Spleen (tissue), 11 donors: ENCODE measurements around the gene QRFP. TPM values are rescaled to one million over a fixed set of nuclear protein-coding genes. Genes with fewer than 3 reads are reported as not detected.

ENCODE experiments used
- DNase-seq: peaks from one replicate; pipeline ENCODE4 v3.0.0-alpha.2; 2020
- H3K27ac ChIP-seq, 8 donors: fragments of 200-600 bp; sonication (generic) in 7 of 8; 1 replicate in 4 of 8; 2 replicates in 4 of 8; pipeline versions ENCODE4 v1.5.0 to v1.8.0; 2016 to 2021; ENCODE audit warnings: inconsistent platforms in 4 of 8, mild to moderate bottlenecking in 4 of 8, moderate library complexity in 1 of 8
- H3K27me3 ChIP-seq, 7 donors: fragments of 200-600 bp; sonication (generic) in 6 of 7; replicated peaks in 1 of 7; 1 replicate in 4 of 7; 2 replicates in 3 of 7; pipeline versions ENCODE4 v1.5.0 to v1.8.0; 2016 to 2021; ENCODE audit warnings: inconsistent platforms in 3 of 7, mild to moderate bottlenecking in 1 of 7
- H3K36me3 ChIP-seq, 6 donors: fragments of 200-600 bp; sonication (generic) in 5 of 6; 1 replicate in 4 of 6; 2 replicates in 2 of 6; pipeline versions ENCODE4 v1.5.0 to v1.8.0; 2016 to 2021; ENCODE audit warnings: inconsistent platforms in 2 of 6
- H3K4me1 ChIP-seq, 6 donors: fragments of 200-600 bp; sonication (generic) in 5 of 6; 1 replicate in 3 of 6; 2 replicates in 3 of 6; pipeline versions ENCODE4 v1.5.0 to v1.8.0; 2016 to 2021; ENCODE audit warnings: inconsistent platforms in 3 of 6
- H3K4me3 ChIP-seq, 8 donors: fragments of 200-600 bp; sonication (generic) in 7 of 8; 1 replicate in 4 of 8; 2 replicates in 4 of 8; pipeline versions ENCODE4 v1.5.0 to v1.8.0; 2016 to 2021; ENCODE audit warnings: inconsistent platforms in 4 of 8, mild to moderate bottlenecking in 4 of 8, moderate library complexity in 2 of 8
- H3K9me3 ChIP-seq, 8 donors: fragments of 200-600 bp; sonication (generic) in 7 of 8; 1 replicate in 4 of 8; 2 replicates in 4 of 8; pipeline versions ENCODE4 v1.5.0 to v1.8.0; 2016 to 2021; ENCODE audit warnings: inconsistent platforms in 4 of 8
- POLR2A ChIP-seq, 3 donors: fragments of 450-650 bp; IDR thresholded peaks; one replicate each; pipeline ENCODE4 v1.5.1; 2017; ENCODE audit warnings: antibody characterized with exemption in 3 of 3, mild to moderate bottlenecking in 1 of 3
- POLR2AphosphoS5 ChIP-seq, 3 donors: sonication (generic); formaldehyde crosslinking; IDR thresholded peaks; one replicate each; pipeline ENCODE4 v1.5.1; 2017; ENCODE audit warnings: antibody characterized with exemption in 3 of 3
- whole genome bisulfite sequencing, 5 donors: extraction: QIAGEN DNeasy Blood & Tissue Kit in 3 of 5; methylation state at CpG; one replicate each; pipeline versions ENCODE4 v1.1.5 to v1.1.7; 2013 to 2018; 5-methylcytosine and 5-hydroxymethylcytosine counted together
- intact Hi-C: fragments of 100-400 bp; cut with DNase I; formaldehyde crosslinking; loops from one replicate; pipeline ENCODE4 v1.15.0; 2023; ENCODE audit warnings: low total_unique reads
- polyA plus RNA-seq, 3 donors: library from polyadenylated mRNA; stranded (reverse); fragments of 200-250 nt; gene quantifications; one replicate each; pipeline ENCODE4 v1.2.1, GENCODE V29; 2013
- total RNA-seq, 7 donors: library from RNA; depleted of rRNA in 3 of 7; stranded (reverse); fragments of >200 nt in 3 of 7; fragmentation: NEBNext Ultra II Directional in 4 of 7; extraction: Animal tissue kit (Norgen Biotek cat#: 25700) in 4 of 7; gene quantifications; one replicate each; pipeline versions ENCODE4 v1.1.0 to v1.2.1, GENCODE V29; 2016 to 2021
- TF ChIP-seq, protein P1 (sequence below), 11 experiments: fragments of 200-600 bp in 7 of 11; fragments of 450-650 bp in 4 of 11; sonication (generic) in 4 of 11; IDR thresholded peaks in 8 of 11; conservative IDR thresholded peaks in 3 of 11; 1 replicate in 7 of 11; 2 replicates in 4 of 11; pipeline versions ENCODE4 v1.4.0 to v1.8.0; 2016 to 2021; ENCODE audit warnings: antibody characterized with exemption in 11 of 11, inconsistent platforms in 4 of 11, mild to moderate bottlenecking in 1 of 11
- donor health status: healthy with polysubstance abuse.
- donor health status: DM: no; HTN: no; CAD: no; lungs with moderate emphysema.
- donor health status: DM: no; HTN: no; CAD: no.
- donor health status: Bipolar disorder and iron deficiency.
- donor health status: healthy.
- donor health status: DM: no; HTN: no; CAD: no.
- donor health status: DM: yes; HTN: yes; CAD: no.

Gene QRFP
- total and polyA plus RNA-seq, 10 donors, result 0.13 to 0.16 TPM; not detected in 8

DNA sequence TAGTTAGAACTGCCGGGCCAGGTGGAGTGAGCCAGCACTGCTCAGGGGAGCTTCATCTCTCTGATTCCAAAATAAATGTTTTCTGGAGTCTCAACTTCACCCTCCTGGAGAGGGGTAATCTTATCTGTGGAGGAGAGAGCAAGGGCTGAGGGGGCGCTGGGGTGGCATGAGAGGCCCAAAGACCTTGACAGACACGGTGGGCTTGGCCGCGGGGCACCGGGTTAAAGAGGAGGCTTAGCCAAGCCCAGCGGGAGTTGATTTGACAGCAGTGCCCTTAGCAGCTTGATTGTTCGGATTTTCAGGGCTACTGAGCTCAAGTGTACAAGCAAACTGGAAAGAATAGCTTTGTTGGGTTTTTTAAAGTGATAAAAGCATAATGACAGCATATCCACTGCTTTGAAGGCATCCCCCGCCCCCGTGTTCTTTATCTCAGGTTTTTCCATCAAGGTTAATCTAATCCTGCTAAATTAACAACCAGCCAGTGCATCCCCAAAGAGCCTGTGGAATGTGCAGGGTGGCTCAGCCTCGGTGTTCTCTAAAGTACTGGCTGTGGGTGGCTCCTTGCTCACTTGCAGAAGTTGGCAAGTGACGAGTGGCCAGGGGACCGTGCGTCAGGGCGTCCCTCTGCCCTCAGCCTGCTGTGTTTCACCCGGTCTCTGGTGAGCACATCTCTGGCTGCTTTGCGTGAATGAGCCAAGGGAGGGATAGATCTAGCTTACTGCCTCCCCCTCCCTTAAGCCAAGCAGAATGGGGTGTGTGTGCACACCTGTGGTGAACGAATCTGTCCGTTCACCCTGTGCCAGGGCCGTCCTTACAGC lies 5.5 kb downstream of the QRFP start:
- peaks cover 0 to 75% (median 38%) of the 10 kb centered on the region in 6 donors for H3K36me3 ChIP-seq
- H3K27ac ChIP-seq, result no peak overlapping the region
- H3K4me3 ChIP-seq, result no peak overlapping the region
- H3K4me1 ChIP-seq, result peaks cover 0 to 21% (median 10%) of the 10 kb centered on the region in 6 donors
- no peaks in the 10 kb centered on the region for H3K9me3 ChIP-seq
- TF ChIP-seq POLR2AphosphoS5 (IDR thresholded peaks at IDR 0.05), result peak in 1 of 3 donors; percentile 28
- TF ChIP-seq POLR2A (IDR thresholded peaks at IDR 0.05), result no peak
- TF ChIP-seq, protein P1, sequence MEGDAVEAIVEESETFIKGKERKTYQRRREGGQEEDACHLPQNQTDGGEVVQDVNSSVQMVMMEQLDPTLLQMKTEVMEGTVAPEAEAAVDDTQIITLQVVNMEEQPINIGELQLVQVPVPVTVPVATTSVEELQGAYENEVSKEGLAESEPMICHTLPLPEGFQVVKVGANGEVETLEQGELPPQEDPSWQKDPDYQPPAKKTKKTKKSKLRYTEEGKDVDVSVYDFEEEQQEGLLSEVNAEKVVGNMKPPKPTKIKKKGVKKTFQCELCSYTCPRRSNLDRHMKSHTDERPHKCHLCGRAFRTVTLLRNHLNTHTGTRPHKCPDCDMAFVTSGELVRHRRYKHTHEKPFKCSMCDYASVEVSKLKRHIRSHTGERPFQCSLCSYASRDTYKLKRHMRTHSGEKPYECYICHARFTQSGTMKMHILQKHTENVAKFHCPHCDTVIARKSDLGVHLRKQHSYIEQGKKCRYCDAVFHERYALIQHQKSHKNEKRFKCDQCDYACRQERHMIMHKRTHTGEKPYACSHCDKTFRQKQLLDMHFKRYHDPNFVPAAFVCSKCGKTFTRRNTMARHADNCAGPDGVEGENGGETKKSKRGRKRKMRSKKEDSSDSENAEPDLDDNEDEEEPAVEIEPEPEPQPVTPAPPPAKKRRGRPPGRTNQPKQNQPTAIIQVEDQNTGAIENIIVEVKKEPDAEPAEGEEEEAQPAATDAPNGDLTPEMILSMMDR (IDR thresholded peaks at IDR 0.05 in 8 of 11, conservative IDR thresholded peaks at IDR 0.05 in 3 of 11), result no peak
- intact Hi-C loops, result no loop called here
- WGBS, 5 donors, result 87 to 91% (median 90%) methylated on average over 13 to 20 of the region's 20 CpGs
- no peaks in the 10 kb centered on the region for H3K27me3 ChIP-seq
- peak; percentile 63 for DNase-seq

DNA sequence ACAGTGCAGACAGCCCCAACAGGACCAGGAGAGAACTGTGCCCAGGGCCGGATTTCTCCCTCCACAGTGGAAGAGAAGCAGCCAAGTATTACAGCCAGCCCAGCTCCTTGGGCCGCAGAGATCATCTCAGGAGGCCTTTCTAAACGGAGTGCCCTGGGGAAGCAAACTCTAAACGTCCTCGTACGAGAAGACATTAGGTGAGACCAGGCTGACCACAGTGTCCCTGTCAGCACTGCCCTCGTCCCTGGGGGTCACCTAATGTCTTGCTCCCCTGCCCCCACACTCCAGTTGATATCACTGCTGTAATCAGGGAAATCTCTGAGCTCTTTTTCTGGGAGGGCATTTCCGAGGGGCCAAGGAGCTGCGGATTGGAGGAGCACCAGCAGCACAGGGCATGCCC lies 6.5 kb downstream of the QRFP start:
- intact Hi-C loops, result no loop called here
- no peak for DNase-seq
- Histone ChIP-seq H3K4me1 (peaks cover 0 to 21% (median 10%) of the 10 kb centered on the region in 6 donors), H3K9me3 (no peaks in the 10 kb centered on the region), H3K36me3 (peaks cover 0 to 84% (median 48%) of the 10 kb centered on the region in 6 donors), H3K27ac (no peak overlapping the region), H3K4me3 (no peak overlapping the region), H3K27me3 (no peaks in the 10 kb centered on the region)
- TF ChIP-seq POLR2AphosphoS5 (IDR thresholded peaks at IDR 0.05), result peak in 1 of 3 donors; percentile 3
- TF ChIP-seq POLR2A (IDR thresholded peaks at IDR 0.05), result no peak
- TF ChIP-seq, protein P1 (IDR thresholded peaks at IDR 0.05 in 8 of 11, conservative IDR thresholded peaks at IDR 0.05 in 3 of 11), result no peak
- WGBS, 5 donors, result 90 to 97% (median 93%) methylated on average over 9 of the region's 9 CpGs

DNA sequence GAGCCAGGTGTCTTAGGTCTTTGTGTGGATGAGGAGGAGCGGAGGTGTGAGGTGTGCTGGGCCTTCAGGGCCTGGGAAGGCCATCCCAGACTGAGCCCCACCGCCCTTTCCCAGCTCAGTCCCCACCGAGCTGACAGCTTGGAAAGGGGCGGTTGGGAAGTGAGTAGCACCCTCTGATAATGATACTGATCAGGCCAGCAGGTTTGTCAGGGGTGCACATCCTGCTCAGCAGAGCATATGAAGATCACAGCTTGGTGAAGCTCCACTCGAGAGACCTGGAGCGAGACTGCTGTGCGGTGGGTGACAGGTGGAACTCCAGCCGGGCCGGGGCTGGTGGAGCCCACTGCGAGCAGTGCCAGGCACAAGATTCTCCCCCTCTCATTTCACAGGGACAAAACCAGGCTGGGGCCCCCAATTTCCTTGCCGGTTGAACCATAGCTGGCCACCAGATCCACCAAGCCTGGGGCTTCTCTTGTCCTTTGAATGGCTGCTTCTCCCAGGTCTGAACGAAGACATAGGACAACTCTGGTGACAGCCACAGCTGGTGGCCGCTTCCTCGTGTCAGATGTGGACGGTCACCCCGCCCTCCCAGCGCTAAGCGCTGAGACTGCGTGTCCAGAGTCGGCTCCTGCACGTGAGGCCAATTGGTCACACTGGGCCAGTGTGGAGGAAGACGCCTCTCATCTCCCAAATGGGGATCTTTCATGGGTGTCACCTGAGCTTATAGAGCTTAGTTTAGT lies 8.3 kb downstream of the QRFP start:
- no peak for DNase-seq
- intact Hi-C loops, result no loop called here
- peaks cover 5 to 100% (median 66%) of the 10 kb centered on the region in 6 donors for H3K36me3 ChIP-seq
- H3K27me3 ChIP-seq, result no peaks in the 10 kb centered on the region
- WGBS, 5 donors, result 92 to 96% (median 93%) methylated on average over 15 to 22 of the region's 22 CpGs
- TF ChIP-seq POLR2AphosphoS5 (IDR thresholded peaks at IDR 0.05) (peak in 2 of 3 donors; percentile 8 to 24), POLR2A (IDR thresholded peaks at IDR 0.05) (no peak)
- TF ChIP-seq, protein P1 (IDR thresholded peaks at IDR 0.05 in 8 of 11, conservative IDR thresholded peaks at IDR 0.05 in 3 of 11), result no peak
- H3K27ac ChIP-seq, result no peak overlapping the region
- H3K9me3 ChIP-seq, result no peaks in the 10 kb centered on the region
- H3K4me3 ChIP-seq, result no peak overlapping the region
- H3K4me1 ChIP-seq, result peaks cover 0 to 9% (median 2%) of the 10 kb centered on the region in 6 donors
